ENCODE data around the gene IL10RB.
"Not testable (repeated sequence)": the region's sequence is repeated elsewhere in the genome, so short reads cannot be mapped to it uniquely, and the experiment has no call there.

The IL10RB gene

GRCh38 chr21:33302055-33302454, 35.9 kb downstream of the IL10RB start:
- DNase-seq (ENCODE audit: low read depth): no peak

GRCh38 chr21:33302796-33303195, 36.6 kb downstream of the IL10RB start:
- no peak for DNase-seq (ENCODE audit: low read depth)

- no peak for DNase-seq (ENCODE audit: low read depth)
Observed at GRCh38 chr21:33305344-33305671, 39.1 kb downstream of the IL10RB start.

- no peak for DNase-seq (ENCODE audit: low read depth)
Observed at GRCh38 chr21:33305938-33306337, 39.8 kb downstream of the IL10RB start.

- peak; percentile 43 for DNase-seq (ENCODE audit: low read depth)
Observed at GRCh38 chr21:33308586-33309490, 42.7 kb downstream of the IL10RB start.

- DNase-seq (ENCODE audit: low read depth): no peak
Observed at GRCh38 chr21:33309778-33310177, 43.6 kb downstream of the IL10RB start.

GRCh38 chr21:33312121-33312520, 46.0 kb downstream of the IL10RB start:
- no peak for DNase-seq (ENCODE audit: low read depth)

- no peak for DNase-seq (ENCODE audit: low read depth)
Observed at GRCh38 chr21:33313183-33313582, 47.0 kb downstream of the IL10RB start.

- DNase-seq (ENCODE audit: low read depth): no peak
Observed at GRCh38 chr21:33313611-33314010, 47.4 kb downstream of the IL10RB start.

GRCh38 chr21:33314111-33314510, 47.9 kb downstream of the IL10RB start:
- DNase-seq (ENCODE audit: low read depth): peak; percentile 93

- DNase-seq (ENCODE audit: low read depth): no peak
Observed at GRCh38 chr21:33315946-33316710, 50.0 kb downstream of the IL10RB start.

- no peak for DNase-seq (ENCODE audit: low read depth)
Observed at GRCh38 chr21:33317145-33317544, 51.0 kb downstream of the IL10RB start.

GRCh38 chr21:33317786-33318486, 51.8 kb downstream of the IL10RB start:
- DNase-seq (ENCODE audit: low read depth): no peak

GRCh38 chr21:33321005-33321404, 54.8 kb downstream of the IL10RB start:
- DNase-seq (ENCODE audit: low read depth): not testable (repeated sequence)

GRCh38 chr21:33323610-33324009, 57.4 kb downstream of the IL10RB start:
- not testable (repeated sequence) for DNase-seq (ENCODE audit: low read depth)

- peak; percentile 97 for DNase-seq (ENCODE audit: low read depth)
Observed at GRCh38 chr21:33324291-33325221, 58.4 kb downstream of the IL10RB start, which contains the start of gene IFNAR1. TSS of gene IFNAR1 (plus strand) at chr21:33324970. CDS start at chr21:33325056, 86 bp downstream.

GRCh38 chr21:33325222-33326067, 59.3 kb downstream of the IL10RB start:
- DNase-seq (ENCODE audit: low read depth): peak; percentile 73

GRCh38 chr21:33327326-33327725, 61.2 kb downstream of the IL10RB start:
- DNase-seq (ENCODE audit: low read depth): no peak

GRCh38 chr21:33327792-33328433, 61.7 kb downstream of the IL10RB start:
- DNase-seq (ENCODE audit: low read depth): no peak

GRCh38 chr21:33330726-33331125, 64.6 kb downstream of the IL10RB start:
- no peak for DNase-seq (ENCODE audit: low read depth)

Measured in amniotic epithelial cell (primary cell).